Transverse colon (tissue), 4 donors: Measurements from ENCODE around the gene RAB19.

Source experiments
- EP300 ChIP-seq: sonication (generic); formaldehyde crosslinking; IDR thresholded peaks from one replicate; pipeline ENCODE4 v1.6.1; 2017; ENCODE audit warnings: antibody characterized with exemption, low read depth
- POLR2A ChIP-seq: fragments of 450-650 bp; IDR thresholded peaks from one replicate; pipeline ENCODE4 v1.6.1; 2016; ENCODE audit warnings: antibody characterized with exemption, mild to moderate bottlenecking, moderate library complexity
- POLR2AphosphoS5 ChIP-seq, 3 donors: sonication (generic); formaldehyde crosslinking; IDR thresholded peaks; one replicate each; pipeline ENCODE4 v1.6.1; 2016; ENCODE audit warnings: antibody characterized with exemption in 3 of 3
- TF ChIP-seq, protein P1 (sequence below), 5 experiments: fragments of 200-600 bp in 3 of 5; fragments of 450-650 bp in 2 of 5; sonication (generic) in 3 of 5; IDR thresholded peaks; 1 replicate in 2 of 5; 2 replicates in 3 of 5; pipeline ENCODE4 v1.5.1; 2016 to 2017; ENCODE audit warnings: antibody characterized with exemption in 5 of 5, inconsistent platforms in 3 of 5, mild to moderate bottlenecking in 2 of 5, moderate library complexity in 1 of 5

- TF ChIP-seq, protein P1, sequence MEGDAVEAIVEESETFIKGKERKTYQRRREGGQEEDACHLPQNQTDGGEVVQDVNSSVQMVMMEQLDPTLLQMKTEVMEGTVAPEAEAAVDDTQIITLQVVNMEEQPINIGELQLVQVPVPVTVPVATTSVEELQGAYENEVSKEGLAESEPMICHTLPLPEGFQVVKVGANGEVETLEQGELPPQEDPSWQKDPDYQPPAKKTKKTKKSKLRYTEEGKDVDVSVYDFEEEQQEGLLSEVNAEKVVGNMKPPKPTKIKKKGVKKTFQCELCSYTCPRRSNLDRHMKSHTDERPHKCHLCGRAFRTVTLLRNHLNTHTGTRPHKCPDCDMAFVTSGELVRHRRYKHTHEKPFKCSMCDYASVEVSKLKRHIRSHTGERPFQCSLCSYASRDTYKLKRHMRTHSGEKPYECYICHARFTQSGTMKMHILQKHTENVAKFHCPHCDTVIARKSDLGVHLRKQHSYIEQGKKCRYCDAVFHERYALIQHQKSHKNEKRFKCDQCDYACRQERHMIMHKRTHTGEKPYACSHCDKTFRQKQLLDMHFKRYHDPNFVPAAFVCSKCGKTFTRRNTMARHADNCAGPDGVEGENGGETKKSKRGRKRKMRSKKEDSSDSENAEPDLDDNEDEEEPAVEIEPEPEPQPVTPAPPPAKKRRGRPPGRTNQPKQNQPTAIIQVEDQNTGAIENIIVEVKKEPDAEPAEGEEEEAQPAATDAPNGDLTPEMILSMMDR (IDR thresholded peaks at IDR 0.05) = no peak
- TF ChIP-seq EP300 (no peak), POLR2A (no peak), POLR2AphosphoS5 (IDR thresholded peaks at IDR 0.05) (no peak)
Measured at GRCh38 chr7:140423501-140423900, 19.6 kb downstream of the RAB19 start.
